Hematopoietic multipotent progenitor cell treated with erythropoietin and hydrocortisone succinate and interleukin-3 and kit ligand, for 8 days (in vitro differentiated cells): ENCODE measurements around the gene FSTL3.
"Not testable (repeated sequence)": the region's sequence is repeated elsewhere in the genome, so short reads cannot be mapped to it uniquely, and the experiment has no call there.

Experiments used
- DNase-seq: peaks from one replicate; pipeline ENCODE4 v3.0.0-alpha.2; 2015

Gene FSTL3

DNA sequence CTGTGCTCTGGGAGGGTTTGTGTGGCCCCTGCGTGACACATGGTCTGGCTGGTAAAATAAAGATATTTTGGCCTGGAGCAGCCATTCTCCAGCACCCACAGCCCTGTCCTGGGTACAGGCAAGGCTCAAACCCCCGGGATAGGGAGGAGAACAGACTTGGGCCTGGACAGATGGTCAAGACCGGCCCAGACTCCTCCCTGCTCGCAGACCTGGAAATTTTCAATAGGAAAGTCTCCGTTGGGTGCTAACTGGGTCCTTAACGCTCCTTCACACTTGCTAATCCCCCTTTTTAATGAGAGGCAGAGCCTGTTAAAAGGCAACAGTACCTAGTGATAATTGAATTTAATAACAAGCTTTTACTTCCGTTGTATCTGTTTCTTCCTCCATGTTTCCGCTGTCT lies 35.1 kb downstream of the FSTL3 start:
- DNase-seq = no peak

DNA sequence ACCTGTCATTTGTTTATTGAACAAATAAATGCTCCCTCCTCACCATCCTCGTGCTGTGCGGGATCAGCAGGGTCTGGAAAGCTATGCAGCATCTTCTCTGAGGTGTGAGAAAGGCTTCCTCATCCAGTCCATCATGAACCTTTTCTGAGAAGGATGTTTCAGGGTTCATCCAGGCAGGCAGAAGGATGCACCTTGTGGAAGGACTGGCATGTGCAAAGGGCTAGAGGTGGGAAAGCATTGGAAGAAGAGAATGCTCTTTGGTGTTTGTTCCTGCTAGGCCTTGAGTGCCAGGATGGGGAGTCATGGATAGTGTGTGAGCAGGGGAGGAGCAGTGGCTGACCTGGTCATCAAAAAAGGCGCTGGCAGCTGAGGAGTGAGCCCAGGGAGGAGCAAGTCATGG lies 39.2 kb downstream of the FSTL3 start:
- DNase-seq = no peak

DNA sequence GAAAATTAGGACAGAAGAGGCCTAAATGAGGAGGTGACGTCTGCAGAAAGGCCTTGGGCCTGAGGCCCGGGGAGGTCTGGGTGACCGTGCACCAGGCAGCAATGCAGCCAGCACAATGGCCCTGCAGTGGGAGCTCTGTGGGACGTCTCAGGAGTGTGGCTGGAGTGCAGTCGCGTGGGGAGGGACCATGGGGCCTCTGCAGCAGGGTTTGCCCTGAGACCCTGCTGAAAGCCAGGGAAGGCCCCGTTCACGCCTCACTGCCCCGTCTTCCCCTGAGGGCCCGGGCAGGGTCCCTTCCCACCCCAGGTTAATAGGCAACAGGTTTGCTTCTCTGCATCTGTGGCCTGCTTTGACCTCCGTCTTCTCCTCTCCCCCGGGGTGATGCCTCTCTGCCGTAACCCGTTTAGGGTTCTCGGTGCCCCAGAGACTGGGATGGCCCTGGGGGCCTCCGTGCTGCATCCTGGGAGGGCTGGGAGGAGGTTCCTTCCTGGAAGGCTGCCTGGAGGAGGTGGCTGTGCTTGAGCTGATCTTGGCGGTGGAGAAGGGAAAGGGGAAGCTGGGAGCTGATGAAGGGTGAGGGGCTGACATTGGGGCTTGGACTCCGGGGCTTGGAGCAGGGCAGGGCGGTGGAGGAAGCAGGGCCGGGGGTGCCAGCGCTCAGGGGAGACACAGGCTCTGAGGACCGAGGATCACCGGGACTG lies 42.2 kb downstream of the FSTL3 start:
- DNase-seq = no peak

DNA sequence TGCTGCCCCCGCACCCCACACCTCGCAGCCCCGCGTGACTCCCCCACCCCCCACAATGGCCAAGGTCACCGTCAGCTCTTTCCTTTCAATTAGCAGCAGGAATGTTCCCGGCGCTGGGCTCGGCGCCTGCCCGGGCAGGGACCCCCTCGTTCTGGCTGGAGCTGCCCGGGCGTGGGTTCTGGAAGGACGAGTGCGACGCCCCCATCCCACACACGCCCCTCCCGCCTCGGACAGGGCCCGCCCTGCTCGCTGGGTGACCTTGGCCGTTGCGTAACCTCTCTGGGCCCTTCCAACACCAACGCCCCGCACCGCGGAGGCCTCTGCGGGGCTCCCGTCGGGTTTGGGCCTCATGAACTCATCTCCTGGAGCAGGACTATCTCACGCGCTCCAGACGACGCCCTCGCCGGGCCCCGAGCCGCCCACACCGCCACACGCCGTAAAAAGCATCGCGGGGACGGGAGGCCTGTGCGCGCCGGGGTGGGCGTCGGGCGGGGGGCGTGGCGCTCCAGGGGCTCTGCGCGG lies 42.9 kb downstream of the FSTL3 start:
- DNase-seq = no peak

DNA sequence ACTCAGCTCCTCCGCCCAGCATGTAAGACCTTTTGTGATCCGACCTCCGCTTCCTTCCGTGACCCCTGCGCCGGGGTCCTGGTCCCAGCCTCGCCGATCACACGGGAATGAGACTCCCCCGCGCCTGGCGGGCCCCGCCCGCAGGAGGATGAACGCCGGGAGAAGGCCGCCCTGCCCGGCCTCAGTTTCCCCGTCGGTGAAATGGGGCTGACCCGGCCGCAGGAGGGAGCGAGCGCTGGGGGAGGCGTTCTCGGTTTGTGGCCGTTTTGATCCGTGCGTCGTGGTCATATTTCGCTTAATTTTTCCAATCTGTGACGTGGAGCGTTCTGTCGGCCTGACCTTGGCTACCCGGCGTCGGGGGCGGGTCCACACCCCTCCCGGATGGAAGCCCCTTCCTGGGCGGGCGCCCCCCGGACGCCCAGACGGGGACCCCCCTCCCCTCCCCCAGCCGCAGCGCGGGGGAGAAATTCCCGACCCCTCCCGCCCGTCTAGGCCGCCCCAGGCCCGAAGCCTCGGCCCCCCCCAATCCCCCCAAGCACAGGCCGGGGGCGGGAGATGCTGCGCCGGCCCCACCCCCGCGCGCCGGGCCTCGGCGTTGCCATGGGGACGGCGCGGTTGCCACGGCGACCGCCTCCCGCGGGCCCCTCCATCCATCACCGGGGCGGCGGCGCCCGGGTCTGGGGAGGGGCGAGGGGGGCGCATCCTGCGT lies 43.6 kb downstream of the FSTL3 start:
- DNase-seq = no peak

DNA sequence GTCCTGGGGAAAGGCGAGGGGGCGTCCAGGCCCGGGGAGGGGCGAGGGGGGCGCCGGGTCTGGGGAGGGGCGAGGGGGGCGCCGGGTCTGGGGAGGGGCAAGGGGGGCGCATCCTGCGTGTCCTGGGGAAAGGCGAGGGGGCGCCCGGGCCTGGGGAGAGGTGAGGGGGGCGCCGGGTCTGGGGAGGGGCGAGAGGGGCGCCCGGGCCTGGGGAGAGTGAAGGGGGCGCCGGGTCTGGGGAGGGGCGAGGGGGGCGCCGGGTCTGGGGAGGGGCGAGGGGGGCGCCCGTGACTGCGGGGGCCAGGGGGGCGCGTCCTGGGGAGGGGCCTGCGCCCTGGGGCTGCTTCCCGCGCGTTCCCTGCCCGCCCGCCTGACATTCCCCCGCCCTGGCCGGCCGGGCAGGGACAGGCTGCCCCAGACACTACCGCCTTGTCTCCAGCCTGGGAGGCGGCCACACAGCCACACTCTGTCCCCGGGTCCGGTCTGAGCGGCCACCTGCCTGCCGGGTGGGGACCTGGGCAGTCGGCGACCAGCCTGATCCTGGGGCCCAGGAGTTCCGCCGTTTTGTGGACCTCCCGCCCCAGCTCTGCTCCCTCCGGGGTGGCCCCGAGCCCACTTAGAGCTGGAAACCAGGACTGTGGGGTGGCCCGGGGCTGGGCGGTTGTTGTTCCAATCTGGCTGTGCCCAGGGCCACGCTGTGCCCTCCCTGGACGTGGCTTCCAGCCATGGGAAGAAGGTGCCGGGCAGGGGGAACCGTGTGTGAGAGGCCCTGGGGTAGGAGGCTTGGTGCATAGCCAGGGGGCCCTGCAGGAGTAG lies 44.4 kb downstream of the FSTL3 start:
- DNase-seq = no peak

DNA sequence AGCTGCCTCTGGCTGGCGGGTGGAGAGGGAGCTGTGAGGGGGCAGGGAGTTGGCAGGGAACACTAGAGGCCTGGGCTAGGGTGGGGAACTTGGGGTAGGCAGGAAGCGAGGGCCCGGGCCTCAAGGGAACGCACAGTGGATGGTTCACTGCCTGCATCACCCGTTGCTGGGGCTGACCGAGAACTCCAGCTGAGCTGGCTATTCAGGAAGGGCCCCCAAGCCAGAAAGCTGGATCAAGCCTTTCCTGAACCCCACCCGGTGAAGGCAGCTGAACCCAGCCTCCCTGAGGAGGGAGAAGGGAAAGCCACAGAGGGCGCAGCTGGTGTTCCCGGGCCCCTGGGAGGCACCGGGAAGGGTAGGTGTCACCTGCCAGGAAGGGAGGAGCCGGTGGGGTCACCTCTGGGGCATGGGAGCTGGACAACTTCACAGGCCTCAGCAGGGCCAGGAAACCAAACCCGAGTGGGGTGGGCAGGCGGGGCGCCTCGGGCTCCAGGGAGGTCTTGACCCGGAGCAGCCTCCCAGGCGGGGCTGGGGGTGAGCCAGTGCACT lies 46.4 kb downstream of the FSTL3 start:
- DNase-seq = no peak

DNA sequence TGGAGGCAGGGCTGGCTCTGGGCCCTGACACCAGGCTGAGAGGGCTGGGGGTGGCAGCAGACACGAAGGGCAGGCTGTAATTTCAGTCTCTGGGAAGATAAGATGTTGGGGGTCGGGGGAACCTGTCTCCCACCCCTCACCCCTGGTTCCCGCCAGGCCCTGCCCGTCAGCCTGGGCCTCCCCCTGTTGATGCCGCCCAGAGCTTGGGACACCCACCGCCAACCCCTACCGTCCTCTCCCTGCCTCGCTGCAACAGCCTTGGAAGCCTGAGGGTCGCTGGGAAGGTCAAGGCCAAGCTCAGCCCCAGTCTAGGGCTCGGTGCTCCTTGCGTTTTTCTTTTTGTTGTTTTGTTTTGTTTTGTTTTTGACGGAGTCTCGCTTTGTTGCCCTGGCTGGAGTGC lies 47.1 kb downstream of the FSTL3 start:
- no peak for DNase-seq

DNA sequence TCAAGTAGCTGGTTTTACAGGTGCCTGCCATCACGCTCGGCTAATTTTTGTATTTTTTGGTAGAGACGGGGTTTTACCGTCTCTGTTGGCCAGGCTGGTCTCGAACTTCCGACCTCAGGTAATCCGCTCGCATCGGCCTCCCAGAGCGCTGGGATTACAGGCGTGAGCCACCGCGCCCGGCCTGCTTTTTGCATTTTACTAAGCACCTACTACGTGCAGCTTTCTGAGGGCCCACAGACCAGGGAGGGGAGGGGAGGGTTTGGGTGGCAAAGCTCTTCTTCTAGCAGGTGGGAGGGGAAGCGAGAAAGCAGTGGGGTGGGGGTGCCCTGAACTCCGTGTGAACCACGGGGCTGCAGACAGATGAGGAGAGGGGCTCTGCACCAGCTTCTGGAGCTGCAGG lies 47.5 kb downstream of the FSTL3 start:
- no peak for DNase-seq

DNA sequence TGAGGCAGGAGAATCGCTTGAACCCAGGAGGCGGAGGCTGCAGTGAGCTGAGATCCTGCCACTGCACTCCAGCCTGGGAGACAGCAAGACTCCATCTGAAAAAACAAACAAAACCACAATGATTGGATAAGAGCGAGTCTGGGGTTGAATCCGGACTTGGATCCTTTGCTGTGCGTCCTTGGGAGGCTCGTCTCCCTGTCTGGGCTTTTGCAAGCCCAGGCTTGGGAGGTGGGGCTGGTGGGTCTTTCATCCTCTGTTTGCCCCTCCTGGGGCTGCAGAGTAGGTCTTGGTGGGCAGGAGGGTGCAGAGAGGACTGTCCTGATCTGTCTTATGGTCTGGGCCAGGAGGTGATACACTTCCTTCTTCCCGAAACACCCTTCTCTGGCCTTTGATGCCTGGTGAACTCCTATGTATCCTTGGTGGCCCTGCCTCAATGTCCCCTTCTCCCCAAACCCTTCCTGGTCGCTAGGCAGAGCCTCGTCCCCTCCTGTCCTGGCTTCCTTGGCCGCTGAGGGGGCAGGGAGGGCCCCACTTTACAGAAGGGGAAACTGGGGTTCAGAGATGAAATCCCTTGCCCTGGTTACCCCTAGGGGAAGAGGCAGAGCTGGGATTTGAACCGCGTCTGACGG lies 49.4 kb downstream of the FSTL3 start:
- DNase-seq = no peak

DNA sequence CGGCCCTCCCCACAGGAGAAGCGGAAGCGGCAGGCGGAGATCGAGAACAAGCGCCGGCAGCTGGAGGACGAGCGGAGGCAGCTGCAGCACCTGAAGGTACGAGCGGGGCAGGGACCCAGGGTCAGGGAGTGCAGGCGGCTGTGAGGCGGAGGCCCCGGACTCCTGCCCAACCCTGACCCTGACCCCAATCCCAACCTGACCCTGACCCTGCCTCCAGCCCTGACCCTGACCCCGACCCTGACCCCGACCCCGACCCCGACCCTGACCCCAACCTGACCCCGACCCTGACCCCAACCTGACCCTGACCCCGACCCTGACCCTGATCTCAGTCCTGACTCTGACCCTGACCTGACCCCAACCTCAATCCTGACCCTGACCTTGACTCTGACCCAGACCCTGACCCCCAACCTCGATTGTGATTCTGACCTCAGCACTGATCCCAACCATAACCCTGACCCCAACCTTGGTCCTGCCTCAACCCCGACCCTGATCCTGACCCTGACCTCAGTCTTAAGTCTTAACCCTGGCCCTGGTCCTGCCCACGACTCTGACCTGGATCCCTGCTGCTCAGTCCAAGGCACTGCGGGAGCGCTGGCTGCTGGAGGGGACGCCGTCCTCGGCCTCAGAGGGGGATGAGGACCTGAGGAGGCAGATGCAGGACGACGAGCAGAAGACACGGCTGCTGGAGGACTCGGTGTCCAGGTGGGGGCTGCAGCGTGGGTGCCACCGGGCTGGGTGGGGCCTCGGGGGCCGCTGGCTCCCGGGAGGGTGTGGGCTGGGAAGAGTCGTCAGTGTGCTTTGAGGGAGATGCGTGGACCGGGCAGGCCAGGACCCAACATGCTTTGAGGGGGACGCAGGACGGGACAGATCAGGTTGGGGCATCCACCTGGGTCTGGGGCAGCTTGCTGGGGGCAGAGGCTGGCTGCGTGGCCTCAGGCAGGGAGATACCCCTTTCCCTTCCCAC lies 51.1 kb downstream of the FSTL3 start:
- no peak for DNase-seq

DNA sequence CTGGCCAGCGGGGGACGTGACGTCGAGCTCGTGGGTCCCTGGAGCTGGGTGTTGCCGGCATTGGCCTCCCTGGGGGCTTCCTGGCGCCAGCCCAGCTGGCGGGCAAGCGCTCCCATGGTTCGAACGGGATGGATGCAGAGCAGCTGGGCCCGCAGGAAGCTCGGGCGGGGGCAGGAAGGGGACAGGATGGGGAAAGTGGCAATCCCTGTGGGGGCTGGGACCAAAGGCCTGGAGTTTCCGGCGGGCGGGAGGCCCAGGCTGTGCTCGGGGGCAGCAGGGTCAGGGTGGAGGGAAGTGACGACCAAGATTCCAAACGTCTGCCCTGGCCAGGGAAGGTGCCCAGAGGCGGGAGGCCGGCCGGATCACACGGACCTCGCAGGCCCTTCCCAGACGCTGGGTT lies 51.8 kb downstream of the FSTL3 start:
- DNase-seq = no peak

DNA sequence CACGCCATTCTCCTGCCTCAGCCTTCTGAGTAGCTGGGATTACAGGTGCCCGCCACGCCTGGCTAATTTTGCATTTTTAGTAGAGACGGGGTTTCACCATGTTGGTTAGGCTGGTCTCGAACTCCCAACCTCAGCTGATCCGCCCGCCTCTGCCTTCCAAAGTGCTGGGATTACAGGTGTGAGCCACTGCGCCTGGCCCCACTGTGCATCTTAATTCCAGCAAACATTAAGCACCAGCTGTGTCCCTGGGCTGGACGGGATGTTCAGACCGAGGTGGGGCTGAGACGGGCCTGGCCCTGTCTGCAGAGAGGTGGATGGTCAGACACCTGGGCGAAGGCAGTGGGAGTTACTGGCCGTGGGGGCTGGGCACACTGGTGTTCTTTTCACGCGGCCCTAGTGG lies 53.4 kb downstream of the FSTL3 start:
- not testable (repeated sequence) for DNase-seq

DNA sequence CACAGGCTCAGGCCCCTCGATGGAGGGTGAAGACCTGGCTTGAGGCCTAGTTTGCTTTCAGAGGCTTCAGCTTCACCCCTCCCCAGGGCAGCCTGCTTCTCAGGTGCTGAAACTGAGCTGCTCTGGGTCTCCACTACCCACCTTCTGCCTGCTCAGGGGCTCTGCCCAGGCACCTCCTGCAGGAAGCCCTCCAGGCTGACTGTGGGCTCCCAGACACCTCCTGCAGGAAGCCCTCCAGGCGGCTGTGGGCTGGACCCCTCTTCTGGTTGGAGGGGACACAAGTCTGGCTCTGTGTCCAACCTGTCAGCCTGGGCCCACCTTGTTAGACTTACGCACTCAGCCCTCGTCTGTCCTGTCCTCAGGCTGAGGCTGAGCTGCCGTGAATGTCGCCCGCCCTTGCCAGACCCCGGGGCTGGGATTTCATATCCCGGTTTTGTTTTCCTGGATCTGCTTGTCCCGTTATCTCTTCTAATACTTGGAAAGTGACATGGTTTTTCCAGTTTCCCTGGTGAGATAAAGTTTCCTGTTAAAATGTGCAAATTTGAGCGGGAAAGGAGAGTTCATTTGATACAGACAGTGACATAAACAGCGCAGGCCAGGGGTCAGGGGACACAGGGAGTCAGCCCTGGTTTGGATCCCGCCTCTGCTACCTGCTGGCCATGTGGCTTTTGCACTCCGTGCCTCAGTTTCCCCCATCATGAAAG lies 53.9 kb downstream of the FSTL3 start:
- no peak for DNase-seq

DNA sequence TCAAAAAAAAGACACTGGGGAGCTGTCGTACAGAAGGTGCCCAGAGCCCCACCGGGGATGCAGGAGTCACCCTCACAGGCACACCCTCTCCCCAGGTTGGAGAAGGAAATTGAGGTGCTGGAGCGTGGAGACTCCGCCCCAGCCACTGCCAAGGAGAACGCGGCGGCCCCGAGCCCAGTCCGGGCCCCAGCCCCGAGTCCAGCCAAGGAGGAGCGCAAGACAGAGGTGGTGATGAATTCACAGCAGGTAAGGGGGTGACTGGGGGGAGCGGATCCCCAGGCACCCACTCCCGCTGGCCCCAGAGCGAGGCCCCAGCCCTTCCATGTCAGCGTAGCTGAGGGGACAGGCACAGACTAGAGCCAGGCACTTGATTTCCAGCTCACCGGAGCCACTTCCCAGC lies 54.8 kb downstream of the FSTL3 start:
- no peak for DNase-seq

DNA sequence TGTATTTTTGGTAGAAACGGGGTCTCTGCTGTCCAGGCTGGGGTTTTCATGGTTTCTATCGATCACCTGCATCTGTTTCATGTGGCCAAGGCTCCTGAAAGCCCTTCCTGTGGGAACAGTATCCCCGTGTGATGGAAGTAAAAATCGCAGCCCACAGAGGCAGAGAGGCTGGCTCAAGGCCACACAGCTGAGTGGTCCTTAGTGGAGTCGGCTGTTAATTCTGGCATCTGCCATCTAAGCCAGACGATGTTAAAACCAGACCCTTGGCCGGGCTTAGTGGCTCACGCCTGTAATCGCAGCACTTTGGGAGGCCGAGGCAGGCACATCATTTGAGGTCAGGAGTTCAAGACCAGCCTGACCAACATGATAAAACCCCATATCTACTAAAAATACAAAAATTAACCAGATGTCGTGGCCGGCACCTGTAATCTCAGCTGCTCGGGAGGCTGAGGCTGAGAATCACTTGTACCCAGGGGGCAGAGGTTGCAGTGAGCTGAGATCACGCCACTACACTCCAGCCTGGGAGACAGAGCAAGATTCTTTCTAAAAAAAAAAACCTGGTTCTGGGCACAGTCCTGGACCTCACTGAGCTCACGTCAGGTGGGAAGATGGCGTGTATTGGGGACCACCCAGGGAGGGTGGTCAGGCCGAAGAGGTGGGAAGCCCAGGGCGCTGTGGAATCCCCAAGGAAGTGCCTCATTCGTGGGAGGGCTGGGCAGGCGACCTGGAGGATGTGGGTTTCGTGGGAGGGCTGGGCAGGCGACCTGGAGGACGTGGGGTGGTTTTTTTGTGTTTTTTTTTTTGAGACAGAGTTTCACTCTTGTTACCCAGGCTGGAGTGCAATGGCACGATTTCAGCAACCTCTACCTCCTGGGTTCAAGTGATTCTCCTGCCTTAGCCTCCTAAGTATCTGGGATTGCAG lies 56.2 kb downstream of the FSTL3 start:
- no peak for DNase-seq
